ENCODE results near the gene GMPPB.
A peak's percentile ranks its signal among the peaks of the same experiment; 100 is the strongest.
"Not testable (repeated sequence)": the region's sequence is repeated elsewhere in the genome, so short reads cannot be mapped to it uniquely, and the experiment has no call there.

The GMPPB gene

DNA sequence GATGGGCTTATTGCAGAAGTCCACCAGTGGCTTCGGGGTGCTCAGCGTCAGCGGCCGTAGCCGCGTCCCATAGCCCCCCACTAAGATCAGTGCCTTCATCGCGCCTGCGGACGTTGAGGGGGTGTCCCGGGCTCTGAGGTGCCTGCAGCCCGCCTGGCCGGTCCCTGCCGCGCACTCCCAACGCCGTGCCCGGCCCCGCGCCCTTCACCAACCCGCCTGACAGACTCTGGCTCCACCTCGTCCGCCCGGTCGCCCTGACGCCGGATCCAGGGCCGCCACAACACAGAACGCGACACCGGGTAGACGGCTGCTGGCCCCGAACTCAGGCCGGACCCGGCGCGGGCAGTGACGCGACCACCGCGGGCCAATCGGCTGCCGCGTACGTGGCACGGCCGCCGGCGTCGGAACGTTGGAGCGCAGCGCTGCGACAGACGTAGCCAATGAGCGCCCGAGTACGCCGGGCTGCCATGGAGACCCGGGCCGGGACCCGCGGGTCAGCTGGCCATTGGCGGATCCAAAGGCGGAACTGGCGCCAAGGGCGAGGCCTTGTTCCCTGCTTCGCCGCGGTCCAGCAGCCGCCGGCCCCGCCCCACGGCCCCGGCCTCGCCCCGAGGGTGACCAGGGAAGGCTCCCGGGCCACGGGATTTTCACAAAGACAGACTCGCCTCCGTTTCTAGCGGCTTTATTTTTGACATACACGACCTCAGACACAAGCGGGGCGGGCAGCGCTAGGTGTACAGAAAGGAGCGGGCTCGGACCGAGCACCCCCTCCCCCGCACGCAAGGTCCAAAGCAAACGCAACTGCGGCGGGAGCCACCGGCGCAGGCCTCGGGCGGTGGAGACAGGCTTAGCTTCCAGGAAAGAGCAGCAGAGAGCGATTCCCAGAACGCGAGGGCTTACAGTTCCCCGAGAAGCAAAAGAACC lies at the start of gene GMPPB:
TSS of gene GMPPB (minus strand) at position 324 of the 924 bp plus-strand sequence. CDS start at position 99, 225 bp downstream.
- DNase-seq (ENCODE audit: low spot score) = peak; percentile 99

DNA sequence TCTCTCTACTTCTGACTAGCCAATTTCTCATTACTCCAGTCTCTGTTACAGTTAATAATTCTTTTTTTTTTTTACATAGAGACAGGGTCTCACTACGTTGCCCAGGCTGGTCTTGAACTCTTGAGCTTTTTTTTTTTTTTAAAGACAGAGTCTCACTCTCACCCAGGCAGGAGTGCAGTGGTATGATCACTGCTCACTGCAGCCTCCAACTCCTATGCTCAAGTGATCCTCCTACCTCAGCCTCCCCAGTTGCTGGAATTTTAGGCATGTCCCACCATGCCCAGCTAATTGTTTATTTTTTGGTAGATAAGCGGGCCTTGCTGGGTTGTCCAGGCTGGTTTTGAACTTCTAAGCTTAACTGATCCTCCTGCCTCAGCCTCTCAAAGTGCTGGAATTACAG lies 49.0 kb upstream of the GMPPB start:
- DNase-seq (ENCODE audit: low spot score) = no peak

GRCh38 chr3:49771340-49771938 lies 47.7 kb upstream of the GMPPB start:
- DNase-seq (ENCODE audit: low spot score) = no peak

DNA sequence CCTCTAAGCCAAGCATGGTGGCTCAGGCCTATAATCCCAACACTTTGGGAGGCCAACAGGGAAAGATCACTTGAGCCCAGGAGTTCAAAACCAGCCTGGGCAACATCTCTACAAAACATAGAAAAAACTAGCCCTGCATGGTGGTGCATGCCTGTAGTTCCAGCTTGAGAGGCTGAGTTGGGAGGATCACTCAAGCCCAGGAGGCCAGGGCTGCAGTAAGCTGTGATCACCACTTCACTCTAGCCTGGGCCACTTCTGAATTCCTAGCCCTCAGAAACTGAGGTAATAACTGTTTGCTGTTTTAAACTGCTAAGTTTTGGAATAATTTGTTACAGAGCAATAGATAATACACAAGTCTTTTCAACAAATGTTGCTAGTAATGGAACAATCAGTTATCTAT lies 46.2 kb upstream of the GMPPB start:
- DNase-seq (ENCODE audit: low spot score) = no peak

DNA sequence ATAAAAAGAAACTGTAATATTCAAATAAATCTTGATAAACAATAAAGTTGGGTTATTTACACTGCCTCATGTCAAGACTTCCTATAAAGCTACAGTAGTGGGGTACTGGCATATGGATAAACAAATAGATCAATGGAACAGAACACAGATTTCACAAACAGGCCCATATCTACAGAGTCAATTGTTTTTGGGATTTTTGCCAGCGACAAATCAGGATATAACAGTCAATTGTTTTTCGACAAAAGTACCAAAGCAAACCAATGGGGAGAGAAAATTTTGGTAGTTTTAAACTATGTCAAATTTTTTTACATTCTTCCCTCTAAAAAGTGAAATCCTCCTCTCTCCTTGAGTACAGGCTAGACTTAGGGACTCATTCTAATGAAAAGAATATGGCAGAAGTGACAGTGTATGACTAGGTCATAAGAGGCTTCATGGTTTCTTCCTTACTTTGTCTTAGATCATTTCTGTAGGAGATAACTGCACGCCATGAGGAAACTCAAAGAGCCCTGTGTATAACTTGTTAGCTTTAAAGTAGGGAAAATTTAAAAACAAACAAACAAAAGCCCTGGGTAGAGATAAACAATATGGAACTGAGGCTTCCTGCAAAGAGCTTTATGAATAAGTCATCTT lies 45.6 kb upstream of the GMPPB start:
- peak; percentile 41 for DNase-seq (ENCODE audit: low spot score)

DNA sequence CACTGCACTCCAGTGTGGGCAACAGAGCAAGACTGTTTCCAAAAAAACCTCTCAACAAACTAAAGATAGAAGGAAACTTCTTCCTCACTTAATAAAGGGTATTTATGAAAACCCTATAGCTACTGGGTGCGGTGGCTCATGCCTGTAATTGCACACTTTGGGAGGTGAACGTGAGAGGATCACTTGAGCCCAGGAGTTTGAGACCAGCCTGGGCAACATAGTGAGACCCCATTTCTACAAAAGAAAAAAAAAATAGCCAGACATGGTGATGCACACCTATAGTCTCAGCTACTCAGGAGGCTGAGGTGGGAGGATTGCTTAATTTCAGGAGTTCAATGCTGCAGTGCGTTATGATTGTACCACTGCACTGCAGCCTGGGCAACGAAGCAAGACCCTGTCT lies 40.2 kb upstream of the GMPPB start:
- DNase-seq (ENCODE audit: low spot score) = no peak

GRCh38 chr3:49761661-49762060 lies 37.9 kb upstream of the GMPPB start:
- no peak for DNase-seq (ENCODE audit: low spot score)

- DNase-seq (ENCODE audit: low spot score) = no peak
These were observed 35.5 kb upstream of the GMPPB start for GRCh38 chr3:49759226-49759625.

DNA sequence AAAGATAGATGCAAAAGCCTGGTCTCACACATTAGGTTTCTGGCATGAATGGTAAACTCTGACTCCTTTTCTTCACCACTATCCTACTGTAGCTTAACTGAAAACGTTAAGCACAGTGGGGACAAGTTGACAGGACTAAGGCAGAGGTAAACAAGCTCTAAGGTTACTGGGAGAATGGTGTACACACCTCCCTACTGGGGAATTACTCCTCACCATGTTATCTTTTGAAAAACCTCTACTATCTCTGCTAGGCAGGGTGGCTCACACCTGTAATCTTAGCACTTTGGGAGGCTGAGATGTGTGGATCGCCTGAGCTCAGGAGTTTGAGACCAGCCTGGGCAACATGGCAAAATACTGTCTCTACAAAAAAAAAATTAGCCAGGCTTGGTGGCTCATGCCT lies 33.4 kb upstream of the GMPPB start:
- no peak for DNase-seq (ENCODE audit: low spot score)

DNA sequence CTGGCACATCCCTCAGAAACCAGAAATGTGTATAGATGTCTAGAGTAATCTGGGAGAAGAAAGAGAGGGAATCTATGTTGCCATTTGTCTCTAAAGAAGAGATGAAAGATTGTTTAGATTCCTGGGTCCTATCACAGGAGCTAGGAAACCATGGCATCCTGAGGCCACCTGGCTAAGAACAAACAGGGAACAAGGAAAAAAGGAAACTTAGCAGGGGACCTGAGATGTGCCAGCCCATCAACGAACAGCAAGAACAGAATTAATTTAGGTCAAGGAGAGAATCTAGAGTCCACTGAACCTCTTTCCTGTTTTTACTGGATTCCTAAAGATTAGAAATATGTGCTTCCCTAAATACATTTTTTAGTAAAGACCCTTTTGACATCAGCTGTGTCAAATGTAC lies 32.3 kb upstream of the GMPPB start:
- no peak for DNase-seq (ENCODE audit: low spot score)

- DNase-seq (ENCODE audit: low spot score) = no peak
These were observed 30.8 kb upstream of the GMPPB start for GRCh38 chr3:49754536-49754935.

DNA sequence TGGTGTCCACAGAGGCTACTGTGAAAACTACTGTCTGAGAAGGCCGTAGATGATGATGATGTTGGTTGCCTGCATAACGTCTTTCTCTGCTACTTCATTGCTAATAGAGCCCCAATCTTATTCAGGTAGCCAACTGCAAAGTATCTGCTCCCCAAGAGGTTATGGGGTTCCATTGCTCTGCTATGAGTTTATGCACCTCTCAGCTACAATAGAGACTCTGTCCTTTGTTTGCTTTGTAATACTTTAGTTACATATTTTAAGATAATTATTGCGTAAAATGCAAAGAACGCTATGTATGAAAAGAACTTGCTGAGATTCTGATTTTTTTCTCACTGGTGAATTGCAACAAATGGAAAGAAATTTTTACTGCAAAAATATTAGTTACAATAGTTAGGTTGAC lies 27.8 kb upstream of the GMPPB start:
- no peak for DNase-seq (ENCODE audit: low spot score)

- DNase-seq (ENCODE audit: low spot score) = no peak
These were observed 26.3 kb upstream of the GMPPB start for GRCh38 chr3:49750056-49750455.

DNA sequence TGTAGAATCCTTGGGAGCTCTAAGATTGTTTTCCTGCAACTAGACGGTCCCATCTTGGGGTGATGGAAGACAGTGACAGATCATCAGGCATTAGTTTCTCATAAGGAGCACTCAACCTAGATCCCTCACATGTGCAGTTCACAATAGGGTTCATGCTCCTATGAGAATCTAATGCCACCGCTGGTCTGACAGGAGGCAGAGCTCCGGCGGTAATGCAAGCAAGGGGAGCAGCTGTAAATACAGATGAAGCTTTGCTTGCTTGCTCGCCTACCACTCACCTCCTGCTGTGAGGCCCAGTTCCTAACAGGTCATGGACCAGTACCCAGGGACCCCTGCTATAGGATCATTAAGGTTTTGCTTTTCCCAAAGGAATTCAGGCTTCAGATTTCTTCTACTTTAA lies 25.1 kb upstream of the GMPPB start:
- DNase-seq (ENCODE audit: low spot score) = not testable (repeated sequence)

DNA sequence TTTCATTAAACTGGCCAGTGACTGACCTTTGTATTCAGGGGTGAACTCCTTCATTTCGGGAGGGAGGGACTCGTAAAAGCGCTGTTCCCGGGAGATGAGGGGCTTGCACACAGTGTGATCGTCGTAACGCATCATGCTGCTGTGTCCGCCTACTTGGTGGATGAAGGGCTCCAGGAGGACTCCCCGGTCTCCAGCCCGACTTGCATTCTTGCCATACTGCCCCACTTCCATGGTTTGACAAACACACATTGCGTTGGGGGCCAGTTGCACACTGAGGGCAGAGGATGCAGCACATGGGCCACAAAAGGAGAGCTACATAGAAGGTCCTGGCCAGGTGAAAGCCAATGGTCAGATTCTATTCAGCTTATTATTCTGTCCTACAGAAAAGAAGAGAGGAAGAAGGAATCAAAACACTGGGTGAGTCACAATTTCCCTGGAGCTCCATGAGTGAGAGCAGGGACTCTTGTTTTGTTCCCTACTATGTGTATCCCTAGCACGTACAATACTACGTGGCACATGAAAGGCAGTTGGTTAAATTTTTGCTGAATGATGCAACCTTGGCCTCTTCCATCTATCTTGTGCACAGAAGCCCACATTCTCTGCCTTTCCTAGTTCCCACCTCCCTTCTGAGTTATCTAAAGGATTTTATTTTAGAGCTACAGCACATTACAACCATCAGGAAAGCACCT lies 24.2 kb upstream of the GMPPB start:
- DNase-seq (ENCODE audit: low spot score) = peak; percentile 24

- no peak for DNase-seq (ENCODE audit: low spot score)
These were observed 22.2 kb upstream of the GMPPB start for GRCh38 chr3:49745986-49746385.

DNA sequence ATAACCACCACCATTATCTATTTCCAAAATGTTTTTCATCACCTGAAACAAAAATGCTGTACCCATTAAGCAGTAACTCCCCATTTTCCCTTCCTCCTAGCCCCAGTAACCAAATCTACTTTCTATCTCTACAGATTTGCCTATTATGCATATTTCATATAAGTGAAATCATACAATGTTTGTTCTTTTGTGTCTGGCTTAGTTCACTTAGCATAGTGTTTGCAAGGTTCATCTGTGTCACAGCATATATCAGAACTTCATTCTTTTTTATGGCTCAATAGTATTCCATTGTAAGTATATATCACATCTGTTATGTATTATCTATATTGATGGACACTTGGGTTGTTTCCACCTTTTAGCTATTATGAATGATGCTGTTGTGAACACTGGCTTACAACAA lies 16.7 kb upstream of the GMPPB start:
- DNase-seq (ENCODE audit: low spot score) = no peak

DNA sequence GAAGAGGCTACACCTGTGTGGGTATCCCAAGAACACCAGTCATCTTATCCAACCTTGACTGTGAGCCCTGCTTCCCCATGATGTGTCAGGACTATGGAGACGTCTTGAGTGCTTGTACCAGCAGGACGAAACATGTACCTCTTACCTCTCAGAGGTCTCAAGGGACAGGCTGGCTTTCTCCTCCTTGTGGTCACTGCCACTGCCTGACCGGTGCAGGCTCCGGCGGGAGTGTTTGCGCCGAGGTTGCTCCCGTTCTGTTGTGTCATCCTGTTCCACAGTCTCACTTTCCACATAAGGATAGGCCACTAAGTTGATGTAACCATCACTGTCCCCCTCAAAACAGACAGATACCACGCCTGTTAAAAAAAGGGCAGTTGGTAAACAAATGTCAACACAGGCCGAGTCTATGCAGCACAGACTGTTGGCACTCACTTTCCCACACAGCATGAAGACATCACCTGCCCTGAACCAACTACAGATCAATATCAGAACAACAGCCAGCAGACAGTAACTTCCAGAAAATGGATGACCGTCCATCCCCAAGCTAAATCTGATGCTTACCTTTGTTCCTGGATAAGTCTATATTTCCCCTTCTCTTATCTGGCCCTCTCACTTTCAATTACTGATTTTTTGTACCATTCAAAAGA lies 14.4 kb upstream of the GMPPB start:
- DNase-seq (ENCODE audit: low spot score) = no peak

DNA sequence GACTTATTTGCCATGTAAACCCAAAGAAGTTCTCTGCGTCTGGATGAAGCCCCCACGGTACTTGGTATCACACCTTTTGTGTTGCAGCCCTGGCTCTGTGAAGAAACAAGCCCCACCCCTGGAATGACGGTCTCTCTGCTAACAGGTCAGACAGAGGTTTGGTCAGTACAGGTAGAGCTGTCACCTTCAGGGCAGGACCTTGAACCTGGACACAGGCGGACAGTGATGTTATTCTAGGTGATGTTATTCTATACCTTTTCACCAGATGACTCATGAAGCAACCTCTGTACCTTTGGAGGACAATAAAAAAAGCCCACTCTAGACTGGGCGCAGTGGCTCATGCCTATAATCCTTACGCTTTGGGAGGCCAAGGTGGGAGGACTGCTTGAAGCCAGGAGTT lies 11.0 kb upstream of the GMPPB start:
- DNase-seq (ENCODE audit: low spot score) = no peak

- DNase-seq (ENCODE audit: low spot score) = no peak
These were observed 9.8 kb upstream of the GMPPB start for GRCh38 chr3:49733551-49733950.

DNA sequence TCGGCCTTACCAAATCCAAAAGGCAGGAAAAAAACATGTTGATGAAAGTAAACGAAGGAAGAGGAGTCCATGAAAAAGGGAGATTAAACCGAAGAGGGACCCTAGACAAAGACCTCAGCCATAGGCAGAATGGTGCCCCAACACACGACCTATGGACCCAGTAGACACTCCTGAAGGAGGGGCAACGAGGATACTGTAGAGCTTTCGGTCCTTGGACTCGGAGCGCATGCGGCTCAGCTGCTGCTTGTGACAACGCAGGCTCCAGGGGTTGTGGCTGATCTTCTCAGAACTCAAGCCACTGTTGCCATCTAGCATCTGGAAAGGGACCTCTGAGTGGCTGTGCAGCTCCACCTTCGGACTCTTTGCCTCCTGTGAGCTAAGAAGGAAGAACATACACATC lies 8.8 kb upstream of the GMPPB start:
- no peak for DNase-seq (ENCODE audit: low spot score)
